Right ventricle myocardium superior (tissue), 1 donor: ENCODE measurements around the gene SLC25A25. TPM values are rescaled to one million over a fixed set of nuclear protein-coding genes. Genes with fewer than 3 reads are reported as not detected.
"Not testable (repeated sequence)": the region's sequence is repeated elsewhere in the genome, so short reads cannot be mapped to it uniquely, and the experiment has no call there.

Experiments used
- ATAC-seq: fragments of 200-7000 bp; cut with Tn5 transposase; one replicate; pipeline ENCODE4 v1.9.1; 2020; ENCODE audit warnings: mild to moderate bottlenecking; ENCODE audit not compliant: poor library complexity
- DNase-seq: peaks from one replicate; pipeline ENCODE4 v3.0.0-alpha.2; 2020
- intact Hi-C: fragments of 100-400 bp; cut with DNase I; formaldehyde crosslinking; loops from one replicate; pipeline ENCODE4 v1.11.2; 2022
- total RNA-seq: library from RNA; stranded (reverse); fragmentation: NEBNext Ultra II Directional; extraction: Animal tissue kit (Norgen Biotek cat#: 25700); gene quantifications from one replicate; pipeline ENCODE4 v1.2.1, GENCODE V29; 2021
- donor health status: DM: no; HTN: yes; CAD: no; lungs with severe emphysema.

The SLC25A25 gene
- total RNA-seq, 1 donor from 2014 or later: 5.0 TPM

GRCh38 chr9:128066713-128067644 is 1.1 kb upstream of the SLC25A25 start, which contains the start of gene NAIF1:
NAIF1 (minus strand) TSS chr9:128067320; CDS start chr9:128067101, 219 bp downstream.
- ATAC-seq (peak; percentile 88), DNase-seq (peak; percentile 96)
- intact Hi-C loops: no loop called here

GRCh38 chr9:128068386-128069205 is 564 bp downstream of the SLC25A25 start:
- no peak for DNase-seq
- no peak for ATAC-seq
- intact Hi-C loops: no loop called here

DNA sequence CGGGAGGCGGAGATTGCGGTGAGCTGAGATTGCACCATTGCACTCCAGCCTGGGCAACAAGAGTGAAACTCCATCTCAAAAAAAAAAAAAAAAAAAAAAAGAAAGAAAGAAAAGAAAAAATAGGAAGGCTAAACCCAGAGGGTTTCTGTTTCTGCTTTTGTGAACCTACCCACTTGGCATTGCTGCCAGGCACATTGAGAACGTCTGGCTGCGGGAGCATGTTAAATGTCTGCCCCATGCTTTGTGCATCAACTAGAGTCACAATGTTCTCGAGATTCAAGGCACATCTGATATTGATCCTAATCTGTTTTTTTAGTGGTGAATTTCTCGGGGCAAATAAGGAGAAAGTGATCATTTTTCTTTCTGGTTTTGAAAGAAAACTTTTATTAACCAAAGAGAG is 2.8 kb downstream of the SLC25A25 start:
- no peak for DNase-seq
- intact Hi-C loops: no loop called here
- no peak for ATAC-seq

DNA sequence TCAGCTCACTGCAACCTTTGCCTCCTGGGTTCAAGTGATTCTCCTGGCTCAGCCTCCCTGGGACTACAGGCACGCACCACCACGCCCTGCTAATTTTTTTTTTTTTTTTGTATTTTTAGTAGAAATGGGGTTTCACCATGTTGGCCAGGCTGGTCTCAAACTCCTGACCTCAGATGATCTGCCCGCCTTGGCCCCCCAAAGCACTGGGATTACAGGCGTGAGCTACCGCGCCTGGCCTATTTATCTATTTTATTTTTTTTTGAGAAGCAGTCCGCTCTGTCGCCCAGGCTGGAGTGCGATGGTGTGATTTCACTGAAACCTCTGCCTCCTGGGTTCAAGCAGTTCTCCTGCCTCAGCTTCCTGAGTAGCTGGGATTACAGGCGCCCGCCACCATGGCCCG is 3.4 kb downstream of the SLC25A25 start:
- DNase-seq, intact Hi-C loops, ATAC-seq: not testable (repeated sequence)

GRCh38 chr9:128072144-128073021 is 4.4 kb downstream of the SLC25A25 start:
- intact Hi-C loops: no loop called here
- DNase-seq: peak; percentile 80
- ATAC-seq: no peak

DNA sequence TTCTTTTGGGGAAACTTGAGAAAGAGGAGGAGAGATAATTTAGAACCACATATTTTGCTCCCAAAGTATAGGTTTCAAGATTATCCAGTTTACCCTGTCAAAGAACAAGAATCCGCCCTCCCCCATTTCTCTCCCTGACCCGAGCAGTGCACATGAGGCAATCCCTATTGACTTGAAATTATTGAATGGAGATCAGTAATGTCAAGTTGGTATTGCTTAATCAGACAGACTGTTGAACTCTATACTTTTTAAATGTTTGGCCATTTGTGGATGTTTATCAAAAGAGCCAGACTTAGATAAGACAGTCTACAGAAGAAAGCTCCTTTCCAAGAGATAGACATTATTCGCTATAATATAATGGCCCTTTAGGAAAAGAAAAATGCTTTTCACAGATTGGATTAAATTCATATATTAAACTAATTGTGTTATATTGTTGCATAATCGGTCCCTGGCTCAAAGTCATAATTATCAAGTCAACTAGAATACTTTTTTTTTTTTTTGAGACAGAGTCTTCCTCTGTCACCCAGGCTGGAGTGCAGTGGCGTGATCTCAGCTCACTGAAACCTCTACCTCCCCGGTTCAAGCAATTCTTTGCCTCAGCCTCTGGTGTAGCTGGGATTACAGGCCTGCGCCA is 5.3 kb downstream of the SLC25A25 start:
- peak; percentile 15 for ATAC-seq
- no peak for DNase-seq
- intact Hi-C loops: no loop called here

- DNase-seq (no peak), ATAC-seq (no peak)
- intact Hi-C loops: no loop called here
Measured at GRCh38 chr9:128077847-128078503, 9.9 kb downstream of the SLC25A25 start.

GRCh38 chr9:128078504-128079434 is 10.7 kb downstream of the SLC25A25 start:
- intact Hi-C loops: no loop called here
- DNase-seq: no peak
- no peak for ATAC-seq

DNA sequence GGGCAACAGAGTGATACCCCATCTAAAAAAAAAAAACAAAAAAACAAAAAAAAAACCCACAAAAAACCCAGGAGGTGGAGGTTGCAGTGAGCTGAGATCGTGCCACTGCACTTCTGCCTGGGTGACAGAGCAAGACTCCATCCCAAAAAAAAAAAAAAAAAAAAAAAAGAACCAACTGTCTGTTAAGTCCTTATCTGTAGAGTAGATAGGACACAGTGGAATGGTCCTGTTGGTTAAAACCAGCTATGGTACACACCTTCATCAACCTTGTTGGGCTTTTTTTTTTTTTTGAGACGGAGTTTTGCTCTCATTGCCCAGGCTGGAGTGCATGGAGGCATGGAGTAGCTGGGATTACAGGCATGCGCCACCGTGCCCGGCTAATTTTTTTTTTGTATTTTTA is 12.2 kb downstream of the SLC25A25 start:
- ATAC-seq (no peak), DNase-seq (no peak)
- intact Hi-C loops: no loop called here

DNA sequence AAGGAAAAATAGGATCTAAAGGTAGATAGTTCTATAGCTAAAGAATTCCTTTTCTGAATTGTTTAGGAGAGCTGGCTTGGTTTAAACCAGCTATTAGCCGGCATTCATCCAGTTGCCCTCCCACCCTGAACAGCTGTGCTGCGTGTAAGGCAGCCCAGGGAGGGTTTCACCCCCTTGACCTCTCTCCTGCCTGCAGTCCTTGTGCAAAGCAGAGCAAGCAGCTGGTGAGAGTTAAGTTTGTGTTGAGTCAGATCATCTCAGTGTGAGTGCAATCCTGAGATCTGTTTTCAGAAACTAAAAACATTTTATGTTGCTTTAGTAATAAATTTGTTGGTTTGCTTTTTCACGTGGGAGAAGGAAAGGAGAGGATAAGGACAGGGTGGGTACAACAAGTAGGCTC is 13.0 kb downstream of the SLC25A25 start:
- peak; percentile 70 for ATAC-seq
- intact Hi-C loops: no loop called here
- no peak for DNase-seq

GRCh38 chr9:128082151-128082550 is 14.1 kb downstream of the SLC25A25 start:
- intact Hi-C loops: no loop called here
- ATAC-seq (no peak), DNase-seq (no peak)

GRCh38 chr9:128084746-128085145 is 16.7 kb downstream of the SLC25A25 start:
- DNase-seq: no peak
- no peak for ATAC-seq
- intact Hi-C loops: no loop called here

- ATAC-seq: no peak
- intact Hi-C loops: no loop called here
- DNase-seq: no peak
Measured at GRCh38 chr9:128085943-128086342, 17.9 kb downstream of the SLC25A25 start.

DNA sequence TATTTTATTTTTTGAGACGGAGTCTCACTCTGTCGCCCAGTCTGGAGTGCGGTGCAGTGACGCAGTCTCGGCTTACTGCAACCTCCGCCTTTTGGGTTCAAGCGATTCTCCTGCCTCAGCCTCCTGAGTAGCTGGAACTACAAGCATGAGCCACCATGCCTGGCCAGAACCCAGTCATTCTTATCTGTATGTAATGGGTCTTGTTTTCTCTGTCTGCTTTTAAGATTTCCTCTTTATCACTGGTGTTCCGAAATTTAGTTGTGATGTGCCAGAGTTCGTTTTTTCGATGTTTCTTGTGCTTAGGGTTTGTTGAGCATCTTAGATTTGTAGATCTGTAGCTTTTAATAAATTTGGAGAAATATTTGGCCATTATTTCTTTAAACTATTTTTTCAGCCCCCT is 19.2 kb downstream of the SLC25A25 start:
- intact Hi-C loops: no loop called here
- no peak for DNase-seq
- ATAC-seq: no peak

DNA sequence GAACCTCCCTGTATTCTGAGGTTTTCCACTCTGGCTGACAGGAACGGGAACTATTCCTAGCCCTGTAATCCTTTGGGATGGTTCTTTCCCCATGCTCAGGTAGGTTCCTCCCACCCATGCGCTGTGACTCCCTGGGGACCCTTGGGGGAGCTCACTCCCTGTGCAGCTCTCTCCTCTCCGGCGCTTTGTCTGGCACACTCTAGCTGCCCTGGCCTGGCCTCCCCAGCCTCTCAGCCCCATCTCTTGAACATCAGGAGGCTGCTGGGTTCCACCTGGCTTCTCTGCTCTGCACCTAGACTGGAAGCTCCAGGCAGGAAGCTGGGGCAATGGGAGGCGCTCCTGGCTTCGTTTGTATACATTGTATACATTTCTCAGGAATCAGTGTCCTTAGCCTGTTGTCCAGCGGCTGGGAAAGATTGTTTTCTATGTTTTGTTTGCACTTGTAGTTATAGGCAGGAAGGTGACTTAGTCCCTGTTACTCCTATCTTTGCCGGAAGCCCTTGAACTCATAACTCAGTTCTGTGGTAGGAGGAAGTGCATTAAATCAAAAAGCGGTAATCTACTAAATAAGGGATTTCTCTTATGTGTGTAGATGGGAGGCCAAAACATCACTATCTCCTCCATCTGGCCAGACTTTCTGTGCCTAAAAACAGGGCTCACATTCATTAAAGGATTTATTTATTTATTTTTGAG is 20.4 kb downstream of the SLC25A25 start:
- no peak for ATAC-seq
- DNase-seq: no peak
- intact Hi-C loops: no loop called here

- intact Hi-C loops: no loop called here
- DNase-seq (no peak), ATAC-seq (no peak)
Measured at GRCh38 chr9:128089299-128089698, 21.3 kb downstream of the SLC25A25 start.
